Amniotic epithelial cell (primary cell): ENCODE measurements around the gene KLRC2.
"Not testable (repeated sequence)": the region's sequence is repeated elsewhere in the genome, so short reads cannot be mapped to it uniquely, and the experiment has no call there.

Experiments
- DNase-seq: peaks from one replicate; pipeline ENCODE4 v3.0.0-alpha.2; 2010; ENCODE audit warnings: low read depth

Gene KLRC2

DNA sequence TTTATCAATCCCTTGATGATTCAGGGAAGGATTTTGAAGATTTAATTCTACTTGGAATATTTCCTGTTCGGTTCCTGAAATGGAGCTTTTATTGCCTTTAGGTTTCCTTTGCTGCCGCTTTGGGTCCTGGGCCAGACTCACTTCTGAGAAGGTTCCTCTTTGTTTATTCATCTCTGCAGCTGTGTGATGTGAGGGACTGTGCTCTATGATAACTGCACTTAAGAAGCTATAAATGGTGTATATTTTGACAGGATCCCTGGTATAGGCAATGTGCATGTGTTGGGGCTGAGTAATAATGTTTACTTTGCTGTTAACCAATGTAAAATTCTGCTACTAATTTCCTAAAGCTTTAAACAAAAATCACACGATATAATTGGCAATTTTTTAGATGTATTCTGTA, at the start of gene KLRC2:
Gene KLRC2, minus strand, starts transcription at position 195 of the 400 bp plus-strand sequence. Its CDS starts 24 bp downstream, at position 171.
- DNase-seq = not testable (repeated sequence)

DNA sequence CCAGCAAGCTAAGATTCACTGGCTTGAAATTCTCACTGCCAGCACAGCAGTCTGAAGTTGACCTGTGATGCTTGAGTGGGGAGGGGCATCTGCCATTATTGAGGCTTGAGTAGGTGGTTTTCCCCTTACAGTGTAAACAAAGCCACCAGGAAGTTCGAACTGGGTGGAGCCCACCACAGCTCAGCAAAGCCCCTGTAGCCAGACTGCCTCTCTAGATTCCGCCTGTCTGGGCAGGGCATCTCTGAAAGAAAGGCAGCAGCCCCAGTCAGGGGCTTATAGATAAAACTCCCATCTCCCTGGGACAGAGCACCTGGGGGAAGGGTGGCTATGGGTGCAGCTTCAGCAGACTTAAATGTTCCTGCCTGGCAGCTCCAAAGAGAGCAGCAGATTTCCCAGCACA, 46.1 kb upstream of the KLRC2 start:
- not testable (repeated sequence) for DNase-seq

DNA sequence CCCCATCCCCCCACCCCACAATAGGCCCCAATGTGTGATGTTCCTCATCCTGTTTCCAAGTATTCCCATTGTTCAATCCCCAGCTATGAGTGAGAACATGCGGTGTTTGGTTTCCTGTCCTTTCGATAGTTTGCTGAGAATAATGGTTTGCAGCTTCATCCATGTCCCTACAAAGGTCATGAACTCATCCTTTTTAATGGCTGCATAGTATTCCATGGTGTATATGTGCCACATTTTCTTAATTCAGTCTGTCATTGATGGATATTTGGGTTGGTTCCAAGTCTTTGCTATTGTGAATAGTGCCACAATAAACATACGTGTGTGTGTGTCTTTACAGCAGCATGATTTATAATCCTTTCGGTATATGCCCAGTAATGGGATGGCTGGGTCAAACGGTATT, 37.0 kb upstream of the KLRC2 start:
- DNase-seq = not testable (repeated sequence)

DNA sequence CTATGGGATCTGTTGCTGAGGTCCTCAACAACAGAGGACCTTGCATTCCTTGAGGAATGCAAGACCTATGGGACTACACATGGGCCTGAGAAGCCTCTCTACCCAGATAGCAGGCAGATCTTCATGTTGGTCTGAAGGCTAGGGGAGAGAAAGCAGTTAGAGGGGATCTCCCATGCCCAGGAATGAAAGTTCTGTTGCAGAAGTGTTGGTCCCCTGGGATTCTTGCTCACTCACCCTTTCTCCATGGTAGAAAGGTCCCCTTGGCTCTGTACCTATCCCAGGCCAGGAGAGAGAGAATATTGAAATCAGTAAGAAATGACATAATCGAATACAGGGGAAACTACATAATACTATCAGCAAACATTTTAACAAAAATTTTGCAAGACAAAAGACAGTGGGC, 33.9 kb upstream of the KLRC2 start:
- no peak for DNase-seq

DNA sequence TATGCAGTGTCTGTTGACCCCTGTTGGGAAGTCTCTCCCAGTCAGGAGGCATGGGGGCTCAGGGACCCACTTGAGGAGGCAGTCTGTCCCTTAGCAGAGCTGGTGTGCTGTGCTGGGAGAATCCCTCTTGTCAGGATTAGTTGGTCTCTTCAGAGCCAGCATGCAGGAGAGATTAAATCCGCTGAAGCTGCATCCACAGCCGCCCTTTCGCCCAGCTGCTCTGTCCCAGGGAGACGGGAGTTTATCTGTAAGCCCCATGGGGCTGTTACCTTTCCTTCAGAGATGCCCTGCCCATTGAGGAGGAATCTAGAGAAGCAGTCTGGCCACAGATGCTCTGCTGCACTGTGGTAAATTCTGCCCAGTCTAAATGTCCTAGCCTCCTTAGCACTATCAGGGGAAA, 30.5 kb upstream of the KLRC2 start:
- DNase-seq = no peak

GRCh38 chr12:10457760-10458159, 21.9 kb upstream of the KLRC2 start:
- DNase-seq = no peak

GRCh38 chr12:10456856-10457255, 21.0 kb upstream of the KLRC2 start:
- DNase-seq = no peak

DNA sequence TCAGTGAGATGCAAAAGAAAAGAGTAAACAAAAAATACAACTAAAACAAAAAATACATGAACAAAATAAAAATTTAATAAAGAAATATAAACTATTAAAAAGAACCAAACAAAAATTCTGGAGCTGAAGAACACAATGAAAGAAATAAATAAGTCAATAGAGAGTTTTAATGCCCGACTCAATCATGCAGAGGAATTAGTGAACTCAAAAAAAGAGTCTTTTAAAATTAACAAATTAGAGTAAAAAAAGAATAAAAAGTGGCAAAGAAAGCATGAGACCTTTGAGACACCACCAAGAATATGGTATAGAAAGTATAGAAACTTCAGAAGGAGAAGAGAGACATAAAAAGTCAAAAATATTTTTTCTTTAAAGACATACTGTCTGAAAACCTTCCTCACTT, 20.0 kb upstream of the KLRC2 start:
- no peak for DNase-seq

DNA sequence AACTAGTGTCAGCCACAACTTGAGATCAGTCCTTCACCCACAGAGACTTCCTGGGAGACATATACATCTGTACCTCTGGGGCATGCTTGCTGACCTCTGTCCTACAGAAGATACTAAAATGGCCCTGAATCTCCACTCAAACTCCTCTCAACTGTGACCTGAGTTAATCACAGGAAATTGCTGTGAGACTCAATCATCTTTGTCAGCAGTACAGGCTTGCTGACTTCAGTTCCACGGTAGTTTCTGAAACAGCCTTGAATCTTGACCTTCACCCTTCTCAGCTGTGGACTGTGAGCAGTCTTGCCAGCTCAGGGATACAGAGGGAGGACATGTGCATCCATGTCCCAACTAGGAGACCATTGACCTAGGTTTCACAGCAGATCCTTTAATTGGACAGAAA, 18.7 kb upstream of the KLRC2 start:
- no peak for DNase-seq

DNA sequence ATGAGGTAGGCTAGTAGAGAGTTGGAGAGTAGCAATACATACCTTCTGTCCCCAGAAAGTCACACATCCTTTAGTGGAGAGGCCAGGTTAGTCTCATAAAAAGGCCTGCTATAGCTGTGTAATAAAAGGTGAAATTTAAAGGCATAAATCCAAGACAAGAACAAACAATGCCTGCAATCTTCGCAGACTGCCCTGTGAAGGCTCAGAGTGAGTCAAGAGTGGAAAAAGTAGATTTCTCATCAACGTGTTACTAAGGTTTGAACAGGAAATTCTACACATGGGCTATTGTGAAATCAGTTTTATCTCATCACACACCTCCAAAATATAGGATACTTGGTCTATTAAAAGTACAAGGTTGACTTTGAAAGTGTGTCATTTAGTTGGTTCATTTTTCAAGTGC, 17.3 kb upstream of the KLRC2 start, which contains the start of gene KLRC1:
Gene KLRC1, minus strand, starts transcription at position 222 of the 400 bp plus-strand sequence. CDS start 2,221 bp downstream, outside the sequence.
- DNase-seq = peak; percentile 24

GRCh38 chr12:10448236-10448635, 12.4 kb upstream of the KLRC2 start:
- no peak for DNase-seq

GRCh38 chr12:10446052-10446451, 10.2 kb upstream of the KLRC2 start:
- DNase-seq = peak; percentile 10

- not testable (repeated sequence) for DNase-seq
Measured at GRCh38 chr12:10441144-10441543, 5.3 kb upstream of the KLRC2 start.

- not testable (repeated sequence) for DNase-seq
Measured at GRCh38 chr12:10439608-10440274, 3.9 kb upstream of the KLRC2 start.

- not testable (repeated sequence) for DNase-seq
Measured at GRCh38 chr12:10437601-10438000, 1.8 kb upstream of the KLRC2 start.

GRCh38 chr12:10430623-10431022, 5.2 kb downstream of the KLRC2 start:
- not testable (repeated sequence) for DNase-seq

- DNase-seq = not testable (repeated sequence)
Measured at GRCh38 chr12:10425938-10426337, 9.9 kb downstream of the KLRC2 start.

DNA sequence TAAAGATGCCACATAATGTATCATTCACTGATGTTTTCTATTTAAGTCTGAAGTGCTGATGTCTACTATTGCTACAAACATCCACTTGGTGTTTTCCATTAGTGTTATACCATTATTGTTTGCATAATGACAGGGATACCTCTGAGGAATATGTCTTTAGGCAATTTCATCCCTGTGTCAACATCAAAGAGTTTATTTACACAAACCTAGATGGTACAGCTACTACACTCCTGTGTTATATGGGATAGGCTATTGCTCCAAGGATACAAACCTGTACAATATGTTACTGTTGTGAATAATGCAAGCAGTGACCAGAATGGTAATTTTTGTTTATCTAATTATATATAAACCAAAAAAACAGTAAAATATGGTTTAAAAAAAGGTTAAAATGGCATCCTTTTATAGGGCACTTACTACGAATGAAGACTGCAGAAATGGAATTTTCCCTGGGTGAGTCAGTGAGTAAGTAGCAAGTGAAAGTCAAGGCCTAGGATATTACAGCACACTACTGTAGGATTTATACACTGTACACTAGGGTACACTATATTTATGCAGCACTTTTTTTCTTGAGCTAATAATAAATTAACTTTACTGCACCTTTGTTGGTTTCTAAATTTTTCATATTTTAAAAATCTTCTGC, 11.4 kb downstream of the KLRC2 start:
- peak; percentile 2 for DNase-seq

DNA sequence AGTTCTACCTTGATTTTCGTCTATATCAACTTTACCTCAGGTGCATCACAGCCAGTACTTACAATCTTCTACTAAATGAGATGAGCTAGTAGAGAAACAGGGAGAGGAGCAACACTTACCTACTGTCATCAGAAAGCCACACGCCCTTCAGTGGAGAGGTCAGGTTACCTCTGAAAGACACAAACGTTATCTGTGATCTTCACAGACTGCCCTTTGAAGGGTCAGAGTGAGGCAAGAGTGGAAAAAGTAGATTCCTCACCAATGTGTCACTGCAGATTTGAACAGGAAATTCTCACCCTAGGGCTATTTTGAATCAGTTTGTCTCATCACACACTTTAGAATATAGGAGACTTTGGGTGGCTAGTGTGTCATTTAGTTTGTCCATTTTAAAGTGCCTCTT, 13.7 kb downstream of the KLRC2 start:
- DNase-seq = not testable (repeated sequence)

GRCh38 chr12:10420334-10420733, 15.5 kb downstream of the KLRC2 start, which contains the start of gene KLRC3:
Gene KLRC3, minus strand, starts transcription at chr12:10420595. Its CDS starts 45 bp downstream, at chr12:10420550.
- not testable (repeated sequence) for DNase-seq

DNA sequence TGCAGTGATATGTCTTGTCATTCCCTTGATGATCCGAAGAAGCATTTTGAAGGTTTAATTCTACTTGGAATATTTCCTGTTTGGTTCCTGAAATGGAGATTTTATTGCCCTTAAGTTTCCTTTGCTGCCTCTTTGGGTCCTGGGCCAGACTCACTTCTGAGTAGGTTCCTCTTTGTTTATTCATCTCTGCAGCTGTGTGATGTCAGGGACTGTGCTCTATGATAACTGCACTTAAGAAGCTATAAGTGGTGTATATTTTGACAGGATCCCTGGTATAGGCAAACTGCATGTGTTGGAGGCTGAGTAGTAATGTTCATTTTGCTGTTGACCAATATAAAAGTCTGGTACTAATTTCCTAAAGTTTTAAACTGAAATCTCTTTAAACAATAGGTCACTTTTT, 26.4 kb downstream of the KLRC2 start, which contains the start of gene KLRC4:
Gene KLRC4, minus strand, starts transcription at position 366 of the 400 bp plus-strand sequence. Its CDS starts 182 bp downstream, at position 184.
- peak; percentile 8 for DNase-seq

- DNase-seq = no peak
Measured at GRCh38 chr12:10408842-10409241, 27.0 kb downstream of the KLRC2 start.

DNA sequence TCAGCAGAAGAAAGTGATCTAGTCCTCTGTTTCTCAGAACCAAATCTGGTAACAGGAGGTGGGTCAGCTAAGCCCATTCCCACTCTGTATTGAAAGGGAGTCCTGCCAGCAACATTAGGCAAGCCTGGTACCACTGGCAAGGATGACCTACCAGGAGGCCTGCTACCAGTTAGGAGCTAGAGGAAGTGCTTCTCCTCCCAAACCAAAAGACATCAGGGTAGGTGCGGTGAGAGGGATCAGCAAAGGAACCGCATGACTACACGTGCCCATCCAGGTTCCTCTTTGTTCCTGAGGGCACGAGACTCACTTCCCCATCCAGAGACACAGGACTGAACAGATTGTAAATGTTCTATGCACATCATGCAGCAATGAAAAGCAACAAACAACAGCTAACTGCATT, 29.1 kb downstream of the KLRC2 start:
- no peak for DNase-seq
